NCI-H446 (cell line): ENCODE data around the gene TPRX1.
"Not testable (repeated sequence)": the region's sequence is repeated elsewhere in the genome, so short reads cannot be mapped to it uniquely, and the experiment has no call there.

Source experiments
- DNase-seq, 2 experiments: peaks; one replicate each; lab custom pipeline; 2025; lab: John Stamatoyannopoulos, UW

Gene TPRX1

GRCh38 chr19:47767349-47767748 is 37.0 kb downstream of the TPRX1 start:
- DNase-seq: no peak

DNA sequence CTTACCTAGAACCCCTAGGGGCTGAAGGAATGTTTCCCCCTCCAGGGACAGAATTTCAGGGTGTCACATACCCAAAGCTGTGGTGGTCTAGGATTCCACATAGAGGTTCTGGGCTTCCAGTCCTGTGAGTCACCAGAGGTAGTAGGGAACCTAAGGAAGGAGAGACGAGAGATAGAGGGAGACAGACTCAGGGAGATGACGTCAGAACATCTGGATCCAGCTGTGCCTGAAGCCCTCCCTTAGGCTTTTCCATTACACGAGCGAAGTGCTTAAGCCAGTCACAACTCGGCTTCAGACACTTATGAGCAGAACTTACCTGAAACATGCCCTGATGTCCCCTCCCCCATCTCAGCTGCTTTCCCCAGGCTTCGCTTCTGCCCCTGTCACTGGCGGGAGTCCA is 37.7 kb downstream of the TPRX1 start:
- no peak for DNase-seq

DNA sequence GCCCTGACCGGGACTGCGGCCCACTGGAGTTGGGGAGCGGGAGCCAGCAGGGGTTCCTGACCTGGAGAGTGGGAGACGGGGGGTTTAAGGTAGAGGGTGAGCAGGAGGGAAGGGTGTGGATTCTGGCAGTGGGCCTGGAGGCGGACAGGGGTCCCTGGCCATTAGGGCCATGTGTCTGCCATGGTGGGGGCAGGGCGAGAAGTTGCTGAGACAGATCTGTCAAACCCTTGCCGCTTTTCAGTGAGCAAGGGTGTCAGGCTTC is 38.1 kb downstream of the TPRX1 start:
- no peak for DNase-seq

DNA sequence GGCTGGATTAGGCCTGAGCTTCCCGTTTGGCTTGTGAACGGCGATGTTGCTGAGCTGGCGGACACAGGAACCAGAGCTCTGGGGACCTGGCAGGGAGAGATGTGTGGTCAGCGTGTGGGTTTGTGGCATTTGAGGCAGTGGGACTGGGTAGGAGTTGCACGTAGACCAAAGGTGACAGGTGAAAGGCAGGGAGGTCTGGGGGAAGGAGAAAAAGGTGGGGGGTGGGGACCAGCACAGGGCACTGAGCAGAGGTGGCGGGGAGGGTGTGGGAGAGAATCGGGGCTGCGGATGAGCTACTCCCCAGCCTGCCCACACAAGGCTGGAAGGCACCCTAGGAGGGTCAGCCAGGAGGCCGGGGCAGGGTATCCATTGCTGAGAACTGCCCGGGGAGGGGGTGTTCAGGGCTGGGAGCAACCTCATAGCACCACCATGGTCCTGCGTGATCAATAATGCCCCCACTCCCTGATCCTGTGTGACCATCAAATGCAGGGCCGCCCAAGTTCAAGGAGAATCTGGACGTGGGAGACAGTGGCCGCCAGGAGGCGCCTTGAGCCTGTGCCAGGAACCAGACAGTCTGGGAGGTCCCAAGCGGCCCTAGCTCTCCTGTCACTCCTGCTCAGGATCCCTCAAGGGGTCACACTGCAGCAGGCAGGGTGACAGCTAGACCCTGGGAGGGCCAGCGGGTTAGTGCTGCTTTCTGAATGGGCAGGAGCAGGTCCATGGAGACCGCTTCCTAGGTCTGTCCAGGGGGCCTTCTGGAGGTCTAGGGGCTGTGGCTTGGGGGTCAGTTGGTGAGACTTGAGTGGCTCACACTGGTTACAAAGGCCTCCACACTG is 38.6 kb downstream of the TPRX1 start:
- peak; percentile 11 to 58 for DNase-seq

DNA sequence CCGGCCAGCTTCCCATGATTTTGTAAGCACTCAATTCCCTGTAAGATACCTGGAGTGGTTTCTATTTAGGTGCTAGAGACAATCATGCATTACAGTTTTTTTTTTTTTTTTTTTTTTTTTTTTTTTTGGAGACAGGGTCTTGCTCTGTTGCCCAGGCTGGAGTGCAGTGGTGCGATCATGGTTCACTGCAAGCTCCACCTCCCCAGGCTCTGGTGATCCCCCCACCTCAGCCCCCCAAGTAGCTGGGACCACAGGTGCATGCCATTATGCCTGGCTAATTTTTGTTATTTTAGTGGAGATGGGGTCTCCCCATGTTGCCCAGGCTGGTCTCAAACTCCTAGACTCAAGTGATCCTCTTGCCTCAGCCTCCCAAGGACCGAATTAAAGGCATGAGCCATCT is 39.6 kb downstream of the TPRX1 start:
- not testable (repeated sequence) for DNase-seq

DNA sequence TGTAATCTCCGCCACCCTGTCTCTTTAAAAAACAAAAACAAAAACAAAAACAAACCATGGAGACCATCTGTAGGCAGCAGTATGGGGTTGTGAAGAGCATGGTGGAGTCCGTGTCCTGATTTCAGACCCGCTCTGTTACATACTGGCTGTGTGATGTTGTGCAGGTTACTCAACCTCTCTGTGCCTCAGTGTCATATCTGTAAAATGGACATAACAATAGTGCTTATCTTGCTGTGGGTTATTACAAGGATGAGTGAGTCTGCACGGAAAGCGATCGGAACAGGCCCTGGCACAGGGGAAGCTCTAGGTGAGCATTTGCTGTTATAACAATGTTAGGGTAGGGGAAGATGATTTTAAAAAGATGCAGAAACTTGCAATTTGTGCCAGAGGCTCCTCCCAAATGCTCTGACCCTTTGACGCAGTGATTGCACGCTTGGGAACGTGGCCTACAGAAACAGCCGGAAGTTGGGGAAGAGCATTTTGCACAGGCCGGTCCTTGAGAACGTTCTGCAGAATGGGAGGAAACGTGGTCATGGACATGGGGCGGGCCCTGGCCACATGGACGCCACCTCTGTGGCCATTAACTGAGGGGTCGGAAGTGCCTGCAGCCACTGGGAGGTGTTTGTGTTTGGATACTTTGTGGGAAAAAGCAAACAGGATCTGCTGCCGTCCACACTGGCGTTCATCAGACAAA is 41.6 kb downstream of the TPRX1 start:
- DNase-seq: no peak

DNA sequence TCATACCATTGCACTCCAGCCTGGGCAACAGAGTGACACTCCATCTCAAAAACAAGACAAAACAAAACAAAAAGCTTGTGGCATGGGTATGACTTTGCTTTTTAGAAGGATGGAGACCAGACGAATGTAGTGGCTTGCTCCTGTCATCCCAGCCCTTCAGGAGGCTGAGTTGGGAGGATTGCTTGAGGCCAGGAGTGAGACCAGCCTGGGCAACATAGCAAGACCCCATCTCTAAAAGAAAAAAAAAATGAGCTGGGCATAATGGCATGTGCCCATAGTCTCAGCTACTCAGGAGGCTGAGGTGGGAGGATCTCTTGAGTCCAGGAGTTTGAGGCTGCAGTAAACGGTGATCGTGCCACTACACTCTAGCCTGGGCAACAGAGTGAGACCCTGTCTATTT is 42.2 kb downstream of the TPRX1 start:
- no peak for DNase-seq

GRCh38 chr19:47761566-47761965 is 42.8 kb downstream of the TPRX1 start:
- no peak for DNase-seq

DNA sequence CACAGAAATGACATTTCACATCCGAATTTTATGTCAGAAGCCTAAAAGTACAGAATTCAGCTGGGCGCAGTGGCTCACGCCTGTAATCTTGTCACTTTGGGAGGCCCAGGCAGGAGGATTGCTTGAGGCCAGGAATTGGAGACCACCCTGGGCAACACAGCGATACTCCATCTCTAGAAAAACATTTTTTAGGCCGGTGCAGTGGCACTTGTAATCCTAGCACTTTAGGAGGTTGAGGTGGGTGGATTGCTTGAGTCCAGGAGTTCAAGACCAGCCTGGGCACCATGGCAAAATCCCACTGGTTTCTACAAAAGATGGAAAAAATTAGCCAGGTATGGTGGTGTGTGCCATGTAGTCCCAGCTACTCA is 43.7 kb downstream of the TPRX1 start:
- no peak for DNase-seq

- DNase-seq: no peak
These were observed 45.9 kb downstream of the TPRX1 start for GRCh38 chr19:47758443-47758804.

GRCh38 chr19:47757617-47758442 is 46.5 kb downstream of the TPRX1 start:
- no peak for DNase-seq

DNA sequence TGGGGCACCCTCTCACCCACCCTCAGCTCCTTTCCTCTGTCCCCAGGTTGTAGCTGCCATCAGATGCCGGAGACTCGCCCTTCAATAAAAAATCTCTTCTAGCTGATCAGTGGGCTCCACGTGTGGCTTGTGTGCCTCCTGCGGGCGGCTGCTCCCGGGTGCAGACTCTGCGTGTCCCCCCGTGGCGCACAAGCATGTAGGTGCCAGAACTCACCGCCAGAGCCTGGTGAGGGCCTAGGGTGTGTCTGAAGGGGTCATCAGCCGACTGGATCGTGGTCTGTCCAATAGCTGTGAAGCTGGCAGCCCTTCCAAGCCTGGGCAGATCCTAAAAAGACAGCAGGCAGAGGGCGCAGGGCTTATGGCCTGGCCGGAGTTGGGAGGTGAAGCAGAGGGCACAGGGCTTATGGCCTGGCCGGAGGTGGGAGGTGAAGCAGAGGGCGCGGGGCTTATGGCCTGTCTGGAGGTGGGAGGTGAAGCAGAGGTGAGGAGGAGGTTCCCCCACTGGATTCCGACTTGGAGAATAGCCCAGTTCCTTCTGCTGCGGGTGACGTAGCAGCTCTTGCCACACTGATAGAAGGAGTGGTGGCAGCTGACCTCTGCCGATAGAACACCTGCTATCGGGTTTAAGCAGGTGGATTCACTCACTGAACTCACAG is 47.3 kb downstream of the TPRX1 start:
- DNase-seq: no peak

- DNase-seq: no peak
These were observed 47.8 kb downstream of the TPRX1 start for GRCh38 chr19:47756627-47756929.

DNA sequence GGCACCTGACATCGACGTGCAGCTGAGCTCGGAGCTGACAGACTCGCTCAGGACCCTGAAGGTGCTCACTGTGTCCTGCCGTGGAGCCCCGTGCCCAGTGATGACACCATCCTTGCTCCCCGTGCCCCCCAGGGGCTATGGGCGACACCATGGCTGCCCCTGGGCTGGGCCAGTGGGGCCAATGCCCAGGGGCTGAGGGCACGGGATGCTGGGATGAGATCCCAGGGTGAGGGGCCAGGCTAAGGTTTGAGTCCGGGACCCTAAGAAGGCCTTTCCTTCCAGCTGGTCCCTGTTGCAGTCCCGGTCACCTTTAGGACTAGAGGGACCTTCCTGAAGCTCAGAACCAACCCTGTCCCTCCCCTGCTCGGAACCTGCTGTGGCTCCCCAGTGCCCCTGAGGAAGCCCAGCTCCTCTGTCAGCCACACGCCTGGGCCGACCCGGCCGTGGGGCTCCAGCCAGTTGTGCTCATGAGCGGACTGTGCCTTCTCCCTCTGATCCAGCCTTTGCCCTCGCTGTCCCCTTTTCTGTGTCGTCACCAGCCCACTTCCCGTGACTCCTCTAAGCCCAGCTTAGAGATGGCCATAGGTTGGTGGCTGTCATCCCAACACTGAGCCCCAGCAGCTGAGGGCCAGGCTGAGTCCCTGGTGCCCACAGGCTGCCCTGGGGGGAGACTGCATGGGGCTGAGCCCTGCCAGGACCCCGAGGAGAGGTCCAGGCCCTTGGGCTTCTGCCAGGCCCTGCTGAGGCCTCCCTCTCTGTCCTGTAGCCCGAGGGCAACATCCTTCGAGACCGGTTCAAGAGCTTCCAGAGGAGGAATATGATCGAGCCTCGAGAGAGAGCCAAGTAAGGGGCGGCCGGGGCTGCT is 48.4 kb downstream of the TPRX1 start:
- DNase-seq: no peak

- DNase-seq: no peak
These were observed 49.1 kb downstream of the TPRX1 start for GRCh38 chr19:47755065-47755761.

DNA sequence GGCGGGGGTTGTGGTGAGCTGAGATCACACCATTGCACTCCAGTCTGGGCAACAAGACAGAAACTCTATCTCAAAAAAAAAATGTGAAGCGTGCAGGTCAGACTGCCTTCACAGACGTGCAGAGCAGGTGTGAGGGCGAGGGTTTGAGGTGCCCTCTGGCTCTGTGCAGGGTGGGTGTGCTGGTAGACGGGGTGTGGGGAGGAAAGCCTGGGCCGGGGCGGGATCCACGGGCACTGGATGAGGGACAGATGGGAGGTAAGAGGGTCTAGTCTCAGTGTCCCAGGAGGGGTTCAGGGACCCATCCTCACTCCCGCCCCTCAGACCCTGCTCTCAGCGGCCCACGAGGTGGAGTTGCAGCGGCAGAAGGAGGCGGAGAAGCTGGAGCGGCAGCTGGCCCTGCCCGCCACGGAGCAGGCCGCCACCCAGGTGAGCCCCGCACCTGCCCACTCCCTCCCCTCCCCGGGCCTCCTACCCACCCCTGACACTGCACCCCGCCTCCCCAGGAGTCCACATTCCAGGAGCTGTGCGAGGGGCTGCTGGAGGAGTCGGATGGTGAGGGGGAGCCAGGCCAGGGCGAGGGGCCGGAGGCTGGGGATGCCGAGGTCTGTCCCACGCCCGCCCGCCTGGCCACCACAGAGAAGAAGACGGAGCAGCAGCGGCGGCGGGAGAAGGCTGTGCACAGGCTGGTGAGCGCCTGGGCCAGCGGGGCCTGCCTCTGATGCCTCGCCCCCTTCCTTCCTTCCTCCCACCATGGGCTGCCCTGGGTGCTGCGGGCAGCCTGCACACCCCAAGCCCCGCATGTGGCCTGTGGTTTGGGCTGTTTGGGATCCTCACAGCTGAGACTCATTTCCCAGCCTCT is 49.9 kb downstream of the TPRX1 start:
- DNase-seq: no peak

- DNase-seq: no peak
These were observed 51.7 kb downstream of the TPRX1 start for GRCh38 chr19:47752440-47753211.
